Neuronal stem cell (in vitro differentiated cells): ENCODE data around the gene TUBB1.

Experiments used
- DNase-seq: peaks from one replicate; pipeline ENCODE4 v3.0.0-alpha.2; 2013; ENCODE audit warnings: low spot score
- H2AFZ ChIP-seq: one replicate; pipeline ENCODE4 v1.6.1; 2013; ENCODE audit warnings: mild to moderate bottlenecking, low read length, inconsistent platforms
- H2AK5ac ChIP-seq: 2 replicates; pipeline ENCODE4 v1.6.1; 2013; ENCODE audit warnings: low read depth, mild to moderate bottlenecking, inconsistent platforms, low read length, moderate library complexity, mixed read lengths
- H2BK120ac ChIP-seq: 2 replicates; pipeline ENCODE4 v1.6.1; 2013; ENCODE audit warnings: low read depth, mild to moderate bottlenecking, inconsistent platforms, low read length, moderate library complexity, mixed read lengths
- H2BK12ac ChIP-seq: one replicate; pipeline ENCODE4 v1.6.1; 2013; ENCODE audit warnings: low read length, inconsistent platforms
- H2BK15ac ChIP-seq: 2 replicates; pipeline ENCODE4 v1.6.1; 2013; ENCODE audit warnings: mild to moderate bottlenecking, low read length, inconsistent platforms, mixed read lengths
- H2BK5ac ChIP-seq: one replicate; pipeline ENCODE4 v1.6.1; 2013; ENCODE audit warnings: inconsistent platforms, mild to moderate bottlenecking, low read length, moderate library complexity
- H3K14ac ChIP-seq: one replicate; pipeline ENCODE4 v1.6.1; 2013; ENCODE audit warnings: low read length, inconsistent platforms
- H3K18ac ChIP-seq: 2 replicates; pipeline ENCODE4 v1.6.1; 2013; ENCODE audit warnings: low read length, inconsistent platforms
- H3K23ac ChIP-seq: 2 replicates; pipeline ENCODE4 v1.6.1; 2013; ENCODE audit warnings: low read depth, mild to moderate bottlenecking, mixed read lengths, low read length, inconsistent platforms; ENCODE audit not compliant: poor library complexity
- H3K27ac ChIP-seq: replicated peaks from 3 replicates; pipeline ENCODE4 v1.5.1; 2013; ENCODE audit warnings: low read length, inconsistent platforms
- H3K27me3 ChIP-seq, 3 experiments: 2 replicates each; pipeline ENCODE4 v1.6.1; 2013; ENCODE audit warnings: low read length in 3 of 3, mild to moderate bottlenecking in 2 of 3, inconsistent platforms in 1 of 3, low read depth in 1 of 3, mixed read lengths in 1 of 3, moderate library complexity in 1 of 3; ENCODE audit not compliant: control insufficient read depth in 3 of 3, insufficient read depth in 3 of 3
- H3K36me3 ChIP-seq, 2 donors: replicated peaks in 1 of 2; 2 replicates each; pipeline ENCODE4 v1.6.1; 2013; ENCODE audit warnings: low read length in 2 of 2; ENCODE audit not compliant: control insufficient read depth in 2 of 2, insufficient read depth in 2 of 2
- H3K4ac ChIP-seq: 2 replicates; pipeline ENCODE4 v1.6.1; 2013; ENCODE audit warnings: inconsistent platforms, mild to moderate bottlenecking, low read length, moderate library complexity
- H3K4me1 ChIP-seq, 2 donors: 1 replicate in 1 of 2; 2 replicates in 1 of 2; pipeline ENCODE4 v1.6.1; 2013; ENCODE audit warnings: low read length in 2 of 2, low read depth in 1 of 2; ENCODE audit not compliant: control insufficient read depth in 2 of 2, insufficient read depth in 1 of 2
- H3K4me2 ChIP-seq: one replicate; pipeline ENCODE4 v1.6.1; 2013; ENCODE audit warnings: mild to moderate bottlenecking, low read length, inconsistent platforms; ENCODE audit not compliant: insufficient read depth, poor library complexity, severe bottlenecking
- H3K4me3 ChIP-seq, 2 donors: 2 replicates each; pipeline ENCODE4 v1.5.1; 2013; ENCODE audit warnings: low read length in 2 of 2, mild to moderate bottlenecking in 2 of 2, inconsistent platforms in 1 of 2, moderate library complexity in 1 of 2
- H3K79me1 ChIP-seq: one replicate; pipeline ENCODE4 v1.6.1; 2013; ENCODE audit warnings: low read depth, mild to moderate bottlenecking, inconsistent platforms, low read length, moderate library complexity
- H3K9ac ChIP-seq: one replicate; pipeline ENCODE4 v1.6.1; 2013; ENCODE audit warnings: mild to moderate bottlenecking, low read depth, low read length, inconsistent platforms; ENCODE audit not compliant: poor library complexity
- H3K9me3 ChIP-seq, 2 donors: replicated peaks in 1 of 2; 2 replicates each; pipeline versions ENCODE3 to v1.6.1; 2013; ENCODE audit warnings: low read length in 2 of 2, mild to moderate bottlenecking in 2 of 2, inconsistent platforms in 1 of 2, low read depth in 1 of 2, mixed read lengths in 1 of 2, moderate library complexity in 1 of 2; ENCODE audit not compliant: control insufficient read depth in 2 of 2, insufficient read depth in 1 of 2
- H4K8ac ChIP-seq: one replicate; pipeline ENCODE4 v1.6.1; 2013; ENCODE audit warnings: low read depth, mild to moderate bottlenecking, inconsistent platforms, low read length, moderate library complexity
- H4K91ac ChIP-seq: one replicate; pipeline ENCODE4 v1.6.1; 2013; ENCODE audit warnings: low read length, low read depth, mild to moderate bottlenecking, inconsistent platforms; ENCODE audit not compliant: poor library complexity
- WGBS, 2 donors: extraction: QIAGEN DNeasy Blood & Tissue Kit; methylation state at CpG; one replicate each; pipeline ENCODE4 v1.1.7; 2013; ENCODE audit warnings: missing lambda C conversion rate in 2 of 2, mixed read lengths in 1 of 2; ENCODE audit not compliant: insufficient read length in 2 of 2, insufficient replicate concordance in 1 of 2; ENCODE audit errors: extremely low coverage in 2 of 2; 5-methylcytosine and 5-hydroxymethylcytosine counted together

TUBB1 gene

DNA sequence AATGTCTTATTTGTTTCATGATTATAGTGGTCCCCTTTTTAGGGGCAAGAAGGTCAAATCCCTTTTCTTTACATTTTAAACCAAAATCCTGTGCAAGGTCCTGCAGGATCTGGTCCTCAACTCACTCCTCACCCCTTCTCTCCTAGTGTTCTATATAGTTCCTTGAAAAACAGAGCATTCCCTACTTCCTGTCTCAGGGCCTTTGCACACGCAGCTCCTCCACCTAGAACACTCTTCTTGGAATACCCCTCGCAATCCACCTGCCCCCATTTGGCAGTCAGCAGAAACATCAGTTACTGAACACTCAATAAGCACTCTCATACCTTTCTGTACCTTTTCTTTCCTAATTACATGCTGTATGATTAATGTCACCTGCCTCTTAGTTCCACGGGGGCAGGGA lies 16.2 kb downstream of the TUBB1 start:
- no peak overlapping the region for H3K4me3 ChIP-seq
- H2BK5ac ChIP-seq: no peak overlapping the region
- WGBS, 2 donors: no CpG with 5 or more reads among the region's 3 CpGs
- H4K91ac ChIP-seq: no peak overlapping the region
- H4K8ac ChIP-seq: no peak overlapping the region
- no peak overlapping the region for H3K27ac ChIP-seq
- H3K27me3 ChIP-seq: no peaks in the 10 kb centered on the region
- no peak for DNase-seq
- peaks cover 0 to 4% of the 10 kb centered on the region in 2 donors for H3K9me3 ChIP-seq
- no peak overlapping the region for H2BK12ac ChIP-seq
- H3K14ac ChIP-seq: no peak overlapping the region
- H2AFZ ChIP-seq: no peak overlapping the region
- no peak overlapping the region for H3K4me2 ChIP-seq
- no peak overlapping the region for H3K9ac ChIP-seq
- H3K4ac ChIP-seq: no peak overlapping the region
- H3K4me1 ChIP-seq: peaks cover 4 to 24% of the 10 kb centered on the region in 2 donors
- peaks cover 4% of the 10 kb centered on the region for H3K79me1 ChIP-seq
- peaks cover 11 to 57% of the 10 kb centered on the region in 2 donors for H3K36me3 ChIP-seq
- H3K18ac ChIP-seq: no peak overlapping the region
- no peak overlapping the region for H2AK5ac ChIP-seq
- no peak overlapping the region for H3K23ac ChIP-seq
- no peak overlapping the region for H2BK15ac ChIP-seq
- H2BK120ac ChIP-seq: no peak overlapping the region

DNA sequence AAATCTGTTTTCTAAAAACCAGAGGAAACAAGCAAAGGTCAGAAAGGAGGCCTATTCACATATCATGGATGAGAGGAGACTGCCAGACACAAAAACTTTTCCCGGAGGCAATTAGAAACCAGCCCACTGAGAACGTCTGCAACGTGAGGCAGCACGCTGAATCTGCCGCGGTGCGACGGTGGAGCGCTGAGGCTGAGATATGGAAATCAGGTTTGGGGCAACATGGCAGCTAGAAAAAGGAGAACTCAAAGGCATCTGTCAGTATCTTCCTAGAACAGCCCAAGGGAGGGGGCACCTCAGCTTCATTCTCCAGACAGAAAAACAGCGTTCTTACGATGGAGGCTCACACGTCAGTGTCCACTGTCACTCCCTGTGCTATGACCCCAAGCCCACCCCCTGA lies 18.2 kb downstream of the TUBB1 start:
- Histone ChIP-seq H3K18ac (no peak overlapping the region), H2BK12ac (no peak overlapping the region), H3K23ac (peak overlapping the region; percentile 59), H3K9ac (no peak overlapping the region), H3K27me3 (no peaks in the 10 kb centered on the region), H2BK15ac (no peak overlapping the region), H3K4me2 (no peak overlapping the region), H3K9me3 (peaks cover 0 to 16% of the 10 kb centered on the region in 2 donors), H3K79me1 (peaks cover 3% of the 10 kb centered on the region), H3K4ac (no peak overlapping the region), H2AK5ac (no peak overlapping the region), H3K4me3 (peak overlapping the region in 1 of 2 donors; percentile 20), H3K36me3 (peaks cover 11 to 50% of the 10 kb centered on the region in 2 donors), H2BK5ac (no peak overlapping the region), H3K4me1 (peaks cover 2 to 16% of the 10 kb centered on the region in 2 donors), H4K8ac (no peak overlapping the region), H2BK120ac (no peak overlapping the region), H2AFZ (peak overlapping the region; percentile 48), H3K27ac (no peak overlapping the region), H4K91ac (no peak overlapping the region), H3K14ac (no peak overlapping the region)
- DNase-seq: no peak
- WGBS, 2 donors: no CpG with 5 or more reads among the region's 12 CpGs

- H2BK15ac ChIP-seq: no peak overlapping the region
- no peak overlapping the region for H2AK5ac ChIP-seq
Measured at GRCh38 chr20:59039233-59039632, 20.0 kb downstream of the TUBB1 start.

GRCh38 chr20:59040667-59041066 lies 21.4 kb downstream of the TUBB1 start:
- H4K8ac ChIP-seq: no peak overlapping the region
- peaks cover 0 to 16% of the 10 kb centered on the region in 2 donors for H3K9me3 ChIP-seq
- H3K18ac ChIP-seq: no peak overlapping the region
- H3K4me3 ChIP-seq: no peak overlapping the region
- peaks cover 8 to 28% of the 10 kb centered on the region in 2 donors for H3K36me3 ChIP-seq
- no peak overlapping the region for H4K91ac ChIP-seq
- no peak overlapping the region for H3K4me2 ChIP-seq
- peaks cover 3 to 20% of the 10 kb centered on the region in 2 donors for H3K4me1 ChIP-seq
- H2AFZ ChIP-seq: no peak overlapping the region
- peaks cover 5% of the 10 kb centered on the region for H3K79me1 ChIP-seq
- H2AK5ac ChIP-seq: no peak overlapping the region
- no peak overlapping the region for H3K9ac ChIP-seq
- no peak overlapping the region for H3K23ac ChIP-seq
- no peak overlapping the region for H3K14ac ChIP-seq
- H2BK120ac ChIP-seq: no peak overlapping the region
- DNase-seq: no peak
- H3K4ac ChIP-seq: no peak overlapping the region
- no peak overlapping the region for H3K27ac ChIP-seq
- no peak overlapping the region for H2BK5ac ChIP-seq
- H3K27me3 ChIP-seq: no peaks in the 10 kb centered on the region
- no peak overlapping the region for H2BK15ac ChIP-seq
- no CpG with 5 or more reads among the region's 5 CpGs for WGBS, 2 donors
- no peak overlapping the region for H2BK12ac ChIP-seq

More at GRCh38 chr20:59039233-59039632, 20.0 kb downstream of the TUBB1 start:
- no peak overlapping the region for H3K4me2 ChIP-seq
- no peaks in the 10 kb centered on the region for H3K27me3 ChIP-seq
- H2AFZ ChIP-seq: no peak overlapping the region
- H3K36me3 ChIP-seq: peaks cover 11 to 42% of the 10 kb centered on the region in 2 donors
- DNase-seq: no peak
- no peak overlapping the region for H3K9ac ChIP-seq
- WGBS, 2 donors: no CpG with 5 or more reads among the region's 1 CpG
- H3K4ac ChIP-seq: no peak overlapping the region
- no peak overlapping the region for H3K4me3 ChIP-seq
- H3K23ac ChIP-seq: no peak overlapping the region
- no peak overlapping the region for H2BK12ac ChIP-seq
- H2BK5ac ChIP-seq: no peak overlapping the region
- no peak overlapping the region for H3K14ac ChIP-seq
- no peak overlapping the region for H3K18ac ChIP-seq
- H4K91ac ChIP-seq: no peak overlapping the region
- no peak overlapping the region for H4K8ac ChIP-seq
- no peak overlapping the region for H2BK120ac ChIP-seq
- peaks cover 5% of the 10 kb centered on the region for H3K79me1 ChIP-seq
- peaks cover 3 to 20% of the 10 kb centered on the region in 2 donors for H3K4me1 ChIP-seq
- H3K9me3 ChIP-seq: peaks cover 0 to 16% of the 10 kb centered on the region in 2 donors
- H3K27ac ChIP-seq: no peak overlapping the region
